ENCODE data around the gene ARHGEF7.

DNA sequence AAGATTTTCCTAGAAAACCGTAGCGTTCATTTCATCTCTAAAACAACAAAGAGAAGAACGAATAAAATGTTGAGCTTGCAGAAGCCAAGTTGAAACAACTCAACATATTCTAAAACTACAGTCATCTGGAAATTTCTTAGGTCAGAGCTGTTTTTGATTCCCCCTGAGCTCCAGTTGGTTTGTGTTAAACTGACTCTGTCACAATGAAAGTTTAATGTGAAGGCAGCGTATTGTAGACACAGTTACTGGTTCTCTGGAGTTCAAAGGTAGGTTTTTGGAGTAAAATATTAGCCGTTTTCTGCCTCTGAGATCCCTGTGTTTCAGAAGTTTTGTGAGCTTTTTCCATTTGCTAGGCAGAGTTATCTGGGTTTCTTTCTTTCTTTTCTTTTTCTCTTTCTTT is 2.2 kb downstream of the ARHGEF7 start:
- TF ChIP-seq CTCF (IDR thresholded peaks at IDR 0.05) (no peak), POLR2A (IDR thresholded peaks at IDR 0.05) (no peak)
